ENCODE results near the gene CBLC. TPM values are rescaled to one million over a fixed set of nuclear protein-coding genes. Genes with fewer than 3 reads are reported as not detected.
A peak's percentile ranks its signal among the peaks of the same experiment; 100 is the strongest.

Gene CBLC, protein sequence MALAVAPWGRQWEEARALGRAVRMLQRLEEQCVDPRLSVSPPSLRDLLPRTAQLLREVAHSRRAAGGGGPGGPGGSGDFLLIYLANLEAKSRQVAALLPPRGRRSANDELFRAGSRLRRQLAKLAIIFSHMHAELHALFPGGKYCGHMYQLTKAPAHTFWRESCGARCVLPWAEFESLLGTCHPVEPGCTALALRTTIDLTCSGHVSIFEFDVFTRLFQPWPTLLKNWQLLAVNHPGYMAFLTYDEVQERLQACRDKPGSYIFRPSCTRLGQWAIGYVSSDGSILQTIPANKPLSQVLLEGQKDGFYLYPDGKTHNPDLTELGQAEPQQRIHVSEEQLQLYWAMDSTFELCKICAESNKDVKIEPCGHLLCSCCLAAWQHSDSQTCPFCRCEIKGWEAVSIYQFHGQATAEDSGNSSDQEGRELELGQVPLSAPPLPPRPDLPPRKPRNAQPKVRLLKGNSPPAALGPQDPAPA
- total RNA-seq, result 10 to 100 TPM in 1 of 6 donors, 1 to 10 TPM in 5; 2.9 to 10.5 (median 4.5) TPM

GRCh38 chr19:44777715-44778347, at the start of gene CBLC:
TSS of gene CBLC (plus strand) at chr19:44777890. CDS start at chr19:44777932, 42 bp downstream.
- H3K9me3 ChIP-seq, result no peaks in the 10 kb centered on the region
- peak within 1 kb of the TSS in 3 of 4 donors; percentile 12 for H3K27ac ChIP-seq
- TF ChIP-seq POLR2AphosphoS5 (IDR thresholded peaks at IDR 0.05) (no peak), POLR2A (IDR thresholded peaks at IDR 0.05) (peak in 1 of 4 donors; percentile 41), CTCF (IDR thresholded peaks at IDR 0.05) (peak in 2 of 6 experiments; percentile 10 to 15), EP300 (IDR thresholded peaks at IDR 0.05) (no peak)
- H3K27me3 ChIP-seq, result no peaks in the 10 kb centered on the region
- H3K4me3 ChIP-seq, result peak within 1 kb of the TSS in 3 of 4 donors; percentile 34 to 47 (median 44)
- no peaks in the 10 kb centered on the region for H3K4me1 ChIP-seq
- ATAC-seq (ENCODE audit: low FRiP score in 2 of 2), result peak; percentile 62 to 81
- no peaks in the 10 kb centered on the region for H3K36me3 ChIP-seq
- peak; percentile 81 to 82 for DNase-seq
- 20 to 42% methylated on average over 9 to 37 of the region's 47 CpGs for WGBS, 2 donors

DNA sequence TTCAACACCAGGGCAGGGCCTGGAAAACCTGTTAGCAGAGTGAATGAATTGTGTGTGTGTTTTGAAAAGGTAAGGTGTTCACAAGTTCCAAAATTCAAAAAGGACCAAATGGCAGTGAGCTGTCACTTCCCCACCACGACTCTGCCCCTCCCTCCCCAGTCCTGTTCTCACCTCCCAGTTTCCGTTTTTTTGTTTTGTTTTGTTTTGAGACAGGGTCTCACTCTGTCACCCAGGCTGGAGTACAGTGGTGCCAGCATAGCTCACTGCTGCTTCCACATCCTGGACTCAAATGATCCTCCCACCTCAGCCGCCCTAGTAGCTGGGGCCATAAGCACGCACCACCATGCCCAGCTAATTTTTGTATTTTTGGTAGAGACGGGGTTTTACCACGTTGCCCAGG, 49.5 kb upstream of the CBLC start:
- TF ChIP-seq EP300 (IDR thresholded peaks at IDR 0.05) (no peak), POLR2AphosphoS5 (IDR thresholded peaks at IDR 0.05) (no peak), POLR2A (IDR thresholded peaks at IDR 0.05) (no peak), CTCF (IDR thresholded peaks at IDR 0.05) (no peak)
- no peak for DNase-seq
- no peak for ATAC-seq (ENCODE audit: low FRiP score in 2 of 2)
- 68% methylated on average over 6 of the region's 6 CpGs for WGBS, 2 donors
- H3K27me3 ChIP-seq, result no peaks in the 10 kb centered on the region
- no peaks in the 10 kb centered on the region for H3K9me3 ChIP-seq
- H3K4me1 ChIP-seq, result peaks cover 27 to 33% (median 31%) of the 10 kb centered on the region in 4 donors
- no peak overlapping the region for H3K27ac ChIP-seq
- H3K36me3 ChIP-seq, result no peaks in the 10 kb centered on the region
- H3K4me3 ChIP-seq, result no peak overlapping the region

DNA sequence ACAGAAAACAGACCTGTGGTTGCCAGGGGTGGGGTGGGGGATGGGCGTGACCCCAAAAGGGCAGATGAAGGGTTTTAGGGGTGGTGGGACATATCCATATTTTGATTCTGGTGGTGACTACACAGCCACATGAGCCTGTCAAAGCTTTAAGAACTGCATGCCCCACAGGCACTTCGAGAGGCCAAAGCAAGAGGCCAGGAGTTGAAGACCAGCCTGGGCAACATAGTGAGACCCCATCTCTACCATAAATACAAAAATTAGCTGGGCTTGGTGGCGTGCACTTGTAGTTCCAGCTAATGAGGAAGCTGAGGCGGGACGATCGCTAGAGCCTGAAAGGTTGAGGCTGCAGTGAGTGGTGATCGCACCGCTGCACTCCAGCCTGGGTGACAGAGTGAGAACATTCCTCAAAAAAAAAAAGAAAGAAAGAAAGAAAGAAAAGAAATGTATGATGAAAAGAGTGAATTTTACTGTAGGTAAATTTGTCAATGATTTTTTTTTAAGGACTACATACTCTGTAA, 48.1 kb upstream of the CBLC start:
- TF ChIP-seq CTCF (IDR thresholded peaks at IDR 0.05) (no peak), EP300 (IDR thresholded peaks at IDR 0.05) (no peak), POLR2AphosphoS5 (IDR thresholded peaks at IDR 0.05) (no peak)

DNA sequence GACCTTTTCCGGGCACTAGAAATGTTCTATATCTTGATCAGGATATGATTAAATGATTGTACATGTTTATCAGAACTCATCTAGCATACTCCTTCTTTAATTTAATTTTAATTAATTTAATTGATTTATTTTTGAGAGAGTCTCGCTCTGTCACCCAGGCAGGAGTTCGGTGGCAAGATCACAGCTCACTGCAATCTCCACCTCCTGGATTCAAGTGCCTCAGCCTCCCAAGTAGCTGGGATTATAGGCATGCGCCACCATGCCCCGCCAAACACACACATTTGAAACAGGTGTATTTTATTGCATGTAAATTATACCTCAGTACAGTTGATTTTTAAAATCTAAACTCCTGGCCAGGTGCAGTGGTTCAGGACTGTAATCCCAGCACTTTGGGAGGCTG, 46.6 kb upstream of the CBLC start:
- Histone ChIP-seq H3K27me3 (no peaks in the 10 kb centered on the region), H3K27ac (no peak overlapping the region), H3K4me1 (peaks cover 0 to 4% (median 2%) of the 10 kb centered on the region in 4 donors), H3K4me3 (no peak overlapping the region), H3K36me3 (no peaks in the 10 kb centered on the region), H3K9me3 (no peaks in the 10 kb centered on the region)
- DNase-seq (no peak), ATAC-seq (ENCODE audit: low FRiP score in 2 of 2) (no peak)
- TF ChIP-seq POLR2AphosphoS5 (IDR thresholded peaks at IDR 0.05), result no peak
- no peak for TF ChIP-seq POLR2A (IDR thresholded peaks at IDR 0.05)
- TF ChIP-seq EP300 (IDR thresholded peaks at IDR 0.05), result no peak
- WGBS, 2 donors, result 92 to 93% methylated on average over 5 of the region's 5 CpGs

More for the DNA sequence above, 48.1 kb upstream of the CBLC start:
- DNase-seq (no peak), ATAC-seq (ENCODE audit: low FRiP score in 2 of 2) (no peak)
- Histone ChIP-seq H3K36me3 (no peaks in the 10 kb centered on the region), H3K4me3 (no peak overlapping the region), H3K9me3 (no peaks in the 10 kb centered on the region), H3K4me1 (peaks cover 13 to 19% (median 17%) of the 10 kb centered on the region in 4 donors), H3K27ac (no peak overlapping the region), H3K27me3 (no peaks in the 10 kb centered on the region)
- 88 to 91% methylated on average over 8 of the region's 8 CpGs for WGBS, 2 donors

DNA sequence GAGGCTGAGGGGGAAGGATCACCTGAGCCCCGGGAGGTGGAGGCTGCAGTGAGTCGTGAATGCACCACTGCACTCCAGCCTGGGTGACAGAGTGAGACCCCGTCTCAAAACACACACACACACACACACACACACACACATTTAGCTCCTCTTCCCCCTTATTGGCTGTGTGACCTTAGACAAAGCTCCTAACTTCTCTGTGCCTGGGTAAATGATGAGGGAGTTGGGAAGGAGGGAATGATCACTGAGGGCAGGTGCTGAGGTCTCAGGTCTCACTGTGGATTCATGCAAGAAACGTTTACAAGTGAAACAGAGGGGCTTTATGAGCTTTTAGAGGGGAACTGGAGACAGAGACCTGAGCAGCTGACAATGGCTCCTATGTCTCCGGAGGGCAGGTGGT, 46.1 kb upstream of the CBLC start:
- ATAC-seq (ENCODE audit: low FRiP score in 2 of 2) (no peak), DNase-seq (no peak)
- H3K27me3 ChIP-seq, result no peaks in the 10 kb centered on the region
- H3K4me1 ChIP-seq, result no peaks in the 10 kb centered on the region
- TF ChIP-seq CTCF (IDR thresholded peaks at IDR 0.05) (no peak), EP300 (IDR thresholded peaks at IDR 0.05) (no peak), POLR2A (IDR thresholded peaks at IDR 0.05) (no peak)
- H3K4me3 ChIP-seq, result no peak overlapping the region
- no peaks in the 10 kb centered on the region for H3K9me3 ChIP-seq
- no peak overlapping the region for H3K27ac ChIP-seq
- no peaks in the 10 kb centered on the region for H3K36me3 ChIP-seq
- 75 to 78% methylated on average over 5 of the region's 5 CpGs for WGBS, 2 donors

Data from upper lobe of left lung (tissue), 6 donors.